Right lobe of liver (tissue), 4 donors: Measurements from ENCODE around the gene SGCA.

Experiments used
- CTCF ChIP-seq, 4 donors: fragments of 200-600 bp in 3 of 4; fragments of 450-650 bp in 1 of 4; IDR thresholded peaks; one replicate each; pipeline versions ENCODE4 v1.5.1 to v1.8.0; 2016 to 2022; ENCODE audit warnings: antibody characterized with exemption in 4 of 4, mild to moderate bottlenecking in 2 of 4
- POLR2A ChIP-seq: fragments of 450-650 bp; IDR thresholded peaks from one replicate; pipeline ENCODE4 v1.6.1; 2017; ENCODE audit warnings: antibody characterized with exemption, mild to moderate bottlenecking
- donor health status: DM: no; HTN: no; CAD: no.
- donor health status: DM: no; HTN: no; CAD: no.
- donor health status: DM: no; HTN: yes; CAD: no.

GRCh38 chr17:50184611-50185398 lies 19.0 kb downstream of the SGCA start:
- TF ChIP-seq CTCF (IDR thresholded peaks at IDR 0.05): no peak
- no peak for TF ChIP-seq POLR2A
